Endothelial cell of umbilical vein (primary cell): ENCODE measurements around the gene TRDN.
"Not testable (repeated sequence)": the region's sequence is repeated elsewhere in the genome, so short reads cannot be mapped to it uniquely, and the experiment has no call there.

Source experiments
- POLR2A ChIP-seq: IDR thresholded peaks from 2 replicates; pipeline ENCODE4 v1.6.1; 2012; ENCODE audit warnings: low read depth, mild to moderate bottlenecking, control low read depth, low read length
- POLR2AphosphoS5 ChIP-seq: IDR thresholded peaks from 2 replicates; pipeline ENCODE4 v1.6.1; 2012; ENCODE audit warnings: low read depth, mild to moderate bottlenecking, control low read depth, low read length, moderate library complexity; ENCODE audit not compliant: insufficient read depth
- TF ChIP-seq, protein P1 (sequence below), 2 donors: IDR thresholded peaks; 1 replicate in 1 of 2; 2 replicates in 1 of 2; pipeline ENCODE4 v1.5.1; 2011; ENCODE audit warnings: low read length in 2 of 2, mild to moderate bottlenecking in 2 of 2, moderate library complexity in 2 of 2, control low read depth in 1 of 2, inconsistent platforms in 1 of 2, low read depth in 1 of 2; ENCODE audit not compliant: insufficient read depth in 1 of 2; ENCODE audit errors: extremely low read depth in 1 of 2
- TF ChIP-seq, protein P2 (sequence below): IDR thresholded peaks from 2 replicates; pipeline ENCODE4 v1.6.1; 2011; ENCODE audit not compliant: insufficient read depth, insufficient read length

DNA sequence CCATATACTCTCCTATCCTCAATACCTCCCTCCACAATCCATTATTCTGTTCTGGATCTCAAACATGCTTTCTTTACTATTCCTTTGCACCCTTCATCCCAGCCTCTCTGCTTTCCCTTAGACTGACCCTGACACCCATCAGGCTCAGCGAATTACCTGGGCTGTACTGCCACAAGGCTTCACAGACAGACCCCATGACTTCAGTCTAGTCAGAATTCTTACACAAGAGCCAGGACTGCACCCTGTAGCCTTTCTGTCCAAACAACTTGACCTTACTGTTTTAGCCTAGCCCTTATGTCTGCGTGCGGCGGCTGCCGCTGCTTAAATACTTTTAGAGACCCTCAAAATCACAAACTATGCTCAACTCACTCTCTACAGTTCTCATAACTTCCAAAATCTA, 76.9 kb downstream of the TRDN start:
- TF ChIP-seq POLR2A, POLR2AphosphoS5: not testable (repeated sequence)
- TF ChIP-seq, protein P1, sequence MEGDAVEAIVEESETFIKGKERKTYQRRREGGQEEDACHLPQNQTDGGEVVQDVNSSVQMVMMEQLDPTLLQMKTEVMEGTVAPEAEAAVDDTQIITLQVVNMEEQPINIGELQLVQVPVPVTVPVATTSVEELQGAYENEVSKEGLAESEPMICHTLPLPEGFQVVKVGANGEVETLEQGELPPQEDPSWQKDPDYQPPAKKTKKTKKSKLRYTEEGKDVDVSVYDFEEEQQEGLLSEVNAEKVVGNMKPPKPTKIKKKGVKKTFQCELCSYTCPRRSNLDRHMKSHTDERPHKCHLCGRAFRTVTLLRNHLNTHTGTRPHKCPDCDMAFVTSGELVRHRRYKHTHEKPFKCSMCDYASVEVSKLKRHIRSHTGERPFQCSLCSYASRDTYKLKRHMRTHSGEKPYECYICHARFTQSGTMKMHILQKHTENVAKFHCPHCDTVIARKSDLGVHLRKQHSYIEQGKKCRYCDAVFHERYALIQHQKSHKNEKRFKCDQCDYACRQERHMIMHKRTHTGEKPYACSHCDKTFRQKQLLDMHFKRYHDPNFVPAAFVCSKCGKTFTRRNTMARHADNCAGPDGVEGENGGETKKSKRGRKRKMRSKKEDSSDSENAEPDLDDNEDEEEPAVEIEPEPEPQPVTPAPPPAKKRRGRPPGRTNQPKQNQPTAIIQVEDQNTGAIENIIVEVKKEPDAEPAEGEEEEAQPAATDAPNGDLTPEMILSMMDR (IDR thresholded peaks at IDR 0.05; ENCODE audit: extremely low read depth in 1 of 2, insufficient read depth in 1 of 2, low read depth in 1 of 2, low read length in 2 of 2), result not testable (repeated sequence)
- TF ChIP-seq, protein P2, sequence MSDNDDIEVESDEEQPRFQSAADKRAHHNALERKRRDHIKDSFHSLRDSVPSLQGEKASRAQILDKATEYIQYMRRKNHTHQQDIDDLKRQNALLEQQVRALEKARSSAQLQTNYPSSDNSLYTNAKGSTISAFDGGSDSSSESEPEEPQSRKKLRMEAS, result not testable (repeated sequence)
